Smooth muscle cell (in vitro differentiated cells): Measurements from ENCODE around the gene MON2. TPM values are rescaled to one million over a fixed set of nuclear protein-coding genes. Genes with fewer than 3 reads are reported as not detected.

Source experiments
- DNase-seq: peaks from one replicate; lab custom pipeline; 2025; ENCODE audit not compliant: unreplicated experiment; lab: John Stamatoyannopoulos, UW
- H2AFZ ChIP-seq: fragments of 200-600 bp; sonication (generic); 2 replicates; pipeline ENCODE4 v1.6.0; 2016; ENCODE audit warnings: antibody characterized with exemption, low read depth, mild to moderate bottlenecking
- H3F3A ChIP-seq: fragments of 200-600 bp; sonication (generic); 2 replicates; pipeline ENCODE4 v1.6.0; 2017; ENCODE audit warnings: antibody characterized with exemption, low read depth
- H3K27ac ChIP-seq: fragments of 200-600 bp; sonication (generic); 2 replicates; pipeline ENCODE4 v1.5.1; 2016; ENCODE audit warnings: low read depth, mild to moderate bottlenecking
- H3K27me3 ChIP-seq: fragments of 200-600 bp; sonication (generic); 2 replicates; pipeline ENCODE4 v1.6.1; 2016; ENCODE audit warnings: low read depth, mild to moderate bottlenecking
- H3K36me3 ChIP-seq: fragments of 200-600 bp; sonication (generic); 2 replicates; pipeline ENCODE4 v1.5.1; 2016; ENCODE audit warnings: low read depth
- H3K4me1 ChIP-seq: fragments of 200-600 bp; sonication (generic); 2 replicates; pipeline ENCODE4 v1.5.1; 2016; ENCODE audit warnings: low read depth
- H3K4me2 ChIP-seq: fragments of 200-600 bp; sonication (generic); 2 replicates; pipeline ENCODE4 v1.6.0; 2016; ENCODE audit warnings: mild to moderate bottlenecking
- H3K4me3 ChIP-seq: fragments of 200-600 bp; sonication (generic); 2 replicates; pipeline ENCODE4 v1.5.1; 2016; ENCODE audit warnings: mild to moderate bottlenecking
- H3K79me2 ChIP-seq: fragments of 200-600 bp; sonication (generic); 2 replicates; pipeline ENCODE4 v1.6.0; 2016; ENCODE audit warnings: low read depth, mild to moderate bottlenecking
- H3K9ac ChIP-seq: fragments of 200-600 bp; sonication (generic); 2 replicates; pipeline ENCODE4 v1.6.0; 2016; ENCODE audit warnings: low read depth
- H3K9me3 ChIP-seq: fragments of 200-600 bp; sonication (generic); replicated peaks from 2 replicates; pipeline ENCODE4 v1.5.1; 2016; ENCODE audit warnings: low read depth
- H4K20me1 ChIP-seq: fragments of 200-600 bp; sonication (generic); 2 replicates; pipeline ENCODE4 v1.6.0; 2016; ENCODE audit warnings: low read depth
- whole genome bisulfite sequencing: methylation state at CpG from one replicate; pipeline ENCODE4 v1.1.7; 2016; ENCODE audit warnings: low lambda C conversion rate; 5-methylcytosine and 5-hydroxymethylcytosine counted together
- polyA plus RNA-seq: library from polyadenylated mRNA; unstranded; fragments of >200 nt; fragmentation: Nextera tagmentation; extraction: Ambion mirVana; gene quantifications from 2 replicates; pipeline ENCODE4 v1.2.1, GENCODE V29; 2016
- total RNA-seq: library from RNA; depleted of rRNA; stranded (reverse); fragments of >200 nt; gene quantifications from 2 replicates; pipeline ENCODE4 v1.2.3, GENCODE V29; 2014
- TF ChIP-seq, protein P1 (sequence below): fragments of 200-600 bp; sonication (generic); IDR thresholded peaks from 2 replicates; pipeline ENCODE4 v1.5.1; 2017; ENCODE audit warnings: borderline replicate concordance, mild to moderate bottlenecking, antibody characterized with exemption; ENCODE audit not compliant: insufficient read depth, poor library complexity, severe bottlenecking

Gene MON2, protein sequence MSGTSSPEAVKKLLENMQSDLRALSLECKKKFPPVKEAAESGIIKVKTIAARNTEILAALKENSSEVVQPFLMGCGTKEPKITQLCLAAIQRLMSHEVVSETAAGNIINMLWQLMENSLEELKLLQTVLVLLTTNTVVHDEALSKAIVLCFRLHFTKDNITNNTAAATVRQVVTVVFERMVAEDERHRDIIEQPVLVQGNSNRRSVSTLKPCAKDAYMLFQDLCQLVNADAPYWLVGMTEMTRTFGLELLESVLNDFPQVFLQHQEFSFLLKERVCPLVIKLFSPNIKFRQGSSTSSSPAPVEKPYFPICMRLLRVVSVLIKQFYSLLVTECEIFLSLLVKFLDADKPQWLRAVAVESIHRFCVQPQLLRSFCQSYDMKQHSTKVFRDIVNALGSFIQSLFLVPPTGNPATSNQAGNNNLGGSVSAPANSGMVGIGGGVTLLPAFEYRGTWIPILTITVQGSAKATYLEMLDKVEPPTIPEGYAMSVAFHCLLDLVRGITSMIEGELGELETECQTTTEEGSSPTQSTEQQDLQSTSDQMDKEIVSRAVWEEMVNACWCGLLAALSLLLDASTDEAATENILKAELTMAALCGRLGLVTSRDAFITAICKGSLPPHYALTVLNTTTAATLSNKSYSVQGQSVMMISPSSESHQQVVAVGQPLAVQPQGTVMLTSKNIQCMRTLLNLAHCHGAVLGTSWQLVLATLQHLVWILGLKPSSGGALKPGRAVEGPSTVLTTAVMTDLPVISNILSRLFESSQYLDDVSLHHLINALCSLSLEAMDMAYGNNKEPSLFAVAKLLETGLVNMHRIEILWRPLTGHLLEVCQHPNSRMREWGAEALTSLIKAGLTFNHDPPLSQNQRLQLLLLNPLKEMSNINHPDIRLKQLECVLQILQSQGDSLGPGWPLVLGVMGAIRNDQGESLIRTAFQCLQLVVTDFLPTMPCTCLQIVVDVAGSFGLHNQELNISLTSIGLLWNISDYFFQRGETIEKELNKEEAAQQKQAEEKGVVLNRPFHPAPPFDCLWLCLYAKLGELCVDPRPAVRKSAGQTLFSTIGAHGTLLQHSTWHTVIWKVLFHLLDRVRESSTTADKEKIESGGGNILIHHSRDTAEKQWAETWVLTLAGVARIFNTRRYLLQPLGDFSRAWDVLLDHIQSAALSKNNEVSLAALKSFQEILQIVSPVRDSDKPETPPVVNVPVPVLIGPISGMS (N-terminal part only)
- total RNA-seq (72.5 and 73.5 TPM in 2 replicates), polyA plus RNA-seq (18.1 and 20.9 TPM in 2 replicates)

DNA sequence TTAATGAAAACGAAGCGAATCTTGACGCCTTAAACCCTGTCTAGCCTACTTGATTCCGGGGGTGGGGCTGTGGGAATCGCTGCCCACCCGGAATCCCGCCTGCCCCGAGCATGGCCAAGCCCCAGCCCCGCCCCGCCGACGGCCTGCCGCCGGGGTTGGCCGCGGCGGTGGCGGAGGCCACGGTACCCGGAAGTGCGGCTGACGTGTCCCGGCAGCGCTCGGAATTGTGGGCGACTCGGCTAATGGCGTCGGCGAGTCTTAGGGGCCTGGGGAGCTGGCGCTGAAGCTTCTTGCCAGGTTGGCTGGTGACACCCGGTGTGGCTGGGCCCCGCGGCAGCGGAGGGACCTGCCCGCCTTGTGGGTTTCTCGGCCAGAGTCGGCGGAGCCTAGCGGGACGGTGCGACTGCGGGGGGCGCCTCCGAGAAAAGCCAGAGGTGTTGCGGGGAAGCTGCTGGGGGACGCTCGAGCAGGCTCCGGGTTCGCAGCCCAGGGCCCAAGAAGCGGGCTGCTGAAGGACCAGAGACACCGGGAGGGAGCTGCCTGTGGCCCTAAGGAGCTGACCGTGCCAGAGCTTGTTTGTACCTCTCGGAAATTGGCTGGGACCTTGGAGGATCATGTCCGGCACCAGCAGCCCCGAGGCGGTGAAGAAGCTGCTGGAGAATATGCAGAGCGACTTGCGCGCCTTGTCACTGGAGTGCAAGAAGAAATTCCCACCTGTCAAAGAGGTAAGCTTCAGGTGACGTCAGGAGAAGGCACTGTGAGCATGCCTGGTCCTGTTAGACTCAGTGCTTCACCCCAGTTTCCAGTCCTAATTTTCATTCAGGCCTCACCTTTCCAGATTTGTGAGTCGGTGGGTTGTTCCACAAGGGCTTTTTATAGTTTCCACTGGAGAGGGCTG lies at the start of gene MON2:
TSS of gene MON2 (plus strand) at position 233 of the 898 bp plus-strand sequence. CDS start at position 615, 382 bp downstream.
- peaks cover 16% of the 10 kb centered on the region for H3K4me1 ChIP-seq
- H3K9ac ChIP-seq = peak within 1 kb of the TSS; percentile 95
- no peaks in the 10 kb centered on the region for H3K36me3 ChIP-seq
- peak within 1 kb of the TSS; percentile 87 for H3K4me3 ChIP-seq
- peaks cover 52% of the 10 kb centered on the region for H3K79me2 ChIP-seq
- peak; percentile 57 for DNase-seq
- H3F3A ChIP-seq = no peaks in the 10 kb centered on the region
- no peaks in the 10 kb centered on the region for H3K27me3 ChIP-seq
- no peaks in the 10 kb centered on the region for H3K9me3 ChIP-seq
- WGBS = 1% methylated on average over 61 of the region's 62 CpGs
- TF ChIP-seq, protein P1, sequence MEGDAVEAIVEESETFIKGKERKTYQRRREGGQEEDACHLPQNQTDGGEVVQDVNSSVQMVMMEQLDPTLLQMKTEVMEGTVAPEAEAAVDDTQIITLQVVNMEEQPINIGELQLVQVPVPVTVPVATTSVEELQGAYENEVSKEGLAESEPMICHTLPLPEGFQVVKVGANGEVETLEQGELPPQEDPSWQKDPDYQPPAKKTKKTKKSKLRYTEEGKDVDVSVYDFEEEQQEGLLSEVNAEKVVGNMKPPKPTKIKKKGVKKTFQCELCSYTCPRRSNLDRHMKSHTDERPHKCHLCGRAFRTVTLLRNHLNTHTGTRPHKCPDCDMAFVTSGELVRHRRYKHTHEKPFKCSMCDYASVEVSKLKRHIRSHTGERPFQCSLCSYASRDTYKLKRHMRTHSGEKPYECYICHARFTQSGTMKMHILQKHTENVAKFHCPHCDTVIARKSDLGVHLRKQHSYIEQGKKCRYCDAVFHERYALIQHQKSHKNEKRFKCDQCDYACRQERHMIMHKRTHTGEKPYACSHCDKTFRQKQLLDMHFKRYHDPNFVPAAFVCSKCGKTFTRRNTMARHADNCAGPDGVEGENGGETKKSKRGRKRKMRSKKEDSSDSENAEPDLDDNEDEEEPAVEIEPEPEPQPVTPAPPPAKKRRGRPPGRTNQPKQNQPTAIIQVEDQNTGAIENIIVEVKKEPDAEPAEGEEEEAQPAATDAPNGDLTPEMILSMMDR = no peak
- H2AFZ ChIP-seq = peak within 1 kb of the TSS; percentile 100
- H3K27ac ChIP-seq = peak within 1 kb of the TSS; percentile 79
- H3K4me2 ChIP-seq = peak within 1 kb of the TSS; percentile 89
- H4K20me1 ChIP-seq = peaks cover 38% of the 10 kb centered on the region

DNA sequence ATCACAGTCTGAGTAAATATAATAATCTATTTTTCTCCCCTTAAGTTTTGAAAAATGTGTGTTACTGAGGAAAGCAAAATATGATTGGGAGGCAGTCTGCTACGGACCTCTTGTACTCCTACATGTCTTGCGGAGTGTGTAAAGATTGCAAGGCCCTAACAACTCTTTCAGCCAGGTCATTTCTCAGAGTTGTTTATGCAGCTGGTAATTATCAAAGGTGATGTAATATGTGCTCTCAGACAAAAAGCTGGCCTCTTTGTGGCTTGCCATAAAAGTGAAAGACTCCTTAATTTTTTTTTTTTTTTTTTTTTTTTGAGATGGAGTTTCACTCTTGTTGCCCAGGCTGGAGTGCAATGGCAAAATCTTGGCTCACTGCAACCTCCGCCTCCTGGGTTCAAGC lies 40.5 kb upstream of the MON2 start:
- H4K20me1 ChIP-seq = no peaks in the 10 kb centered on the region

DNA sequence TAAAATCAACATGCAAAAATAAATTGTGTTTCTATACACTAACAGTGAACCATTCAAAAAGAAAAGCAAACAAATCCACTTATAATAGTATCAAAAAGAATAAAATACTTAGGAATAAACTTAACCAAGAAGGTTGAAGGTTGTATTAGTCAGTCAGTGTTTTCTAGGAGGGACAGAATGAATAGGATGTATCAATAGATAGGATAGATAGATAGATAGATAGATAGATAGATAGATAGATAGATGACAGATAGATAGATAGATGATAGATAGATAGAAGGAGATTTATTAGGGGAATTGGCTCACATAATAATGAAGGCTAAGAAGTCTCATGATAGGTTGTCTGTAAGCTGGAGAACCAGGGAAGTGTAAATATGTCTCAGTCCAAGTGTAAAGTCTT lies 37.2 kb upstream of the MON2 start:
- no peak overlapping the region for H3K4me3 ChIP-seq
- H3K27ac ChIP-seq = no peak overlapping the region
- DNase-seq = no peak
- H2AFZ ChIP-seq = no peak overlapping the region
- H4K20me1 ChIP-seq = no peaks in the 10 kb centered on the region
- H3K27me3 ChIP-seq = peaks cover 23% of the 10 kb centered on the region
- TF ChIP-seq, protein P1 = no peak
- H3F3A ChIP-seq = no peaks in the 10 kb centered on the region
- H3K9me3 ChIP-seq = no peaks in the 10 kb centered on the region
- H3K36me3 ChIP-seq = no peaks in the 10 kb centered on the region
- no peaks in the 10 kb centered on the region for H3K79me2 ChIP-seq
- H3K4me1 ChIP-seq = no peaks in the 10 kb centered on the region
- H3K9ac ChIP-seq = no peak overlapping the region
- H3K4me2 ChIP-seq = no peak overlapping the region

More for the DNA sequence above, 40.5 kb upstream of the MON2 start:
- no peak overlapping the region for H3K4me2 ChIP-seq
- WGBS = 93% methylated on average over 3 of the region's 3 CpGs
- H3K79me2 ChIP-seq = no peaks in the 10 kb centered on the region
- no peak overlapping the region for H3K9ac ChIP-seq
- DNase-seq = no peak
- TF ChIP-seq, protein P1 = no peak
- no peaks in the 10 kb centered on the region for H3K27me3 ChIP-seq
- H3K4me1 ChIP-seq = no peaks in the 10 kb centered on the region
- no peak overlapping the region for H3K4me3 ChIP-seq
- H2AFZ ChIP-seq = no peak overlapping the region
- H3K27ac ChIP-seq = no peak overlapping the region
- no peaks in the 10 kb centered on the region for H3K36me3 ChIP-seq
- no peaks in the 10 kb centered on the region for H3F3A ChIP-seq
- no peaks in the 10 kb centered on the region for H3K9me3 ChIP-seq
